Suprapubic skin (tissue), 4 donors: ENCODE data around the gene EYA2. TPM values are rescaled to one million over a fixed set of nuclear protein-coding genes. Genes with fewer than 3 reads are reported as not detected.

Experiments used
- DNase-seq, 2 donors: peaks; one replicate each; pipeline ENCODE4 v3.0.0-alpha.2; 2019; ENCODE audit warnings: low spot score in 2 of 2
- H3K27ac ChIP-seq: fragments of 200-600 bp; sonication (generic); one replicate; pipeline ENCODE4 v1.5.1; 2019
- H3K27me3 ChIP-seq: fragments of 200-600 bp; sonication (generic); one replicate; pipeline ENCODE4 v1.5.1; 2019
- H3K36me3 ChIP-seq: fragments of 200-600 bp; sonication (generic); one replicate; pipeline ENCODE4 v1.5.1; 2019
- H3K4me1 ChIP-seq: fragments of 200-600 bp; sonication (generic); one replicate; pipeline ENCODE4 v1.5.1; 2019
- H3K4me3 ChIP-seq: fragments of 200-600 bp; sonication (generic); one replicate; pipeline ENCODE4 v1.5.1; 2019; ENCODE audit warnings: mild to moderate bottlenecking
- H3K9me3 ChIP-seq: fragments of 200-600 bp; sonication (generic); one replicate; pipeline ENCODE4 v1.5.1; 2019
- CTCF ChIP-seq, 2 donors: fragments of 200-600 bp in 1 of 2; fragments of 450-650 bp in 1 of 2; sonication (generic) in 1 of 2; IDR thresholded peaks; one replicate each; pipeline ENCODE4 v1.5.1; 2016 to 2019; ENCODE audit warnings: antibody characterized with exemption in 2 of 2, mild to moderate bottlenecking in 1 of 2, moderate library complexity in 1 of 2
- EP300 ChIP-seq: sonication (generic); formaldehyde crosslinking; IDR thresholded peaks from one replicate; pipeline ENCODE4 v1.6.1; 2017; ENCODE audit warnings: antibody characterized with exemption
- POLR2A ChIP-seq, 2 donors: fragments of 450-650 bp; IDR thresholded peaks; one replicate each; pipeline ENCODE4 v1.6.1; 2017; ENCODE audit warnings: antibody characterized with exemption in 2 of 2, mild to moderate bottlenecking in 2 of 2, moderate library complexity in 2 of 2
- POLR2AphosphoS5 ChIP-seq, 3 donors: sonication (generic); formaldehyde crosslinking; IDR thresholded peaks; one replicate each; pipeline ENCODE4 v1.6.1; 2017; ENCODE audit warnings: antibody characterized with exemption in 3 of 3
- WGBS: methylation state at CpG from one replicate; pipeline ENCODE4 v1.1.5; 2018; 5-methylcytosine and 5-hydroxymethylcytosine counted together
- total RNA-seq, 4 donors: library from RNA; depleted of rRNA; stranded (reverse); fragments of >200 nt; gene quantifications; one replicate each; pipeline ENCODE4 v1.1.0, GENCODE V29; 2016

Gene EYA2
- total RNA-seq, 4 donors from 2014 or later, result 2.3 to 4.0 (median 3.3) TPM

- H3K4me3 ChIP-seq, result no peak overlapping the region
- DNase-seq, result no peak
- no peak overlapping the region for H3K27ac ChIP-seq
- 74% methylated on average over 14 of the region's 14 CpGs for WGBS
- no peaks in the 10 kb centered on the region for H3K9me3 ChIP-seq
- no peaks in the 10 kb centered on the region for H3K4me1 ChIP-seq
- H3K36me3 ChIP-seq, result peaks cover 2% of the 10 kb centered on the region
- no peak for TF ChIP-seq POLR2A (IDR thresholded peaks at IDR 0.05)
- TF ChIP-seq POLR2AphosphoS5 (IDR thresholded peaks at IDR 0.05), result no peak
- TF ChIP-seq CTCF (IDR thresholded peaks at IDR 0.05), result no peak
- TF ChIP-seq EP300, result no peak
- no peaks in the 10 kb centered on the region for H3K27me3 ChIP-seq
These were observed 113.4 kb downstream of the EYA2 start for GRCh38 chr20:47007826-47008655.

- WGBS, result 85% methylated on average over 7 of the region's 7 CpGs
- H3K9me3 ChIP-seq, result no peaks in the 10 kb centered on the region
These were observed 114.3 kb downstream of the EYA2 start for GRCh38 chr20:47008842-47009518.

GRCh38 chr20:47009784-47010183 lies 115.1 kb downstream of the EYA2 start:
- no peak overlapping the region for H3K4me3 ChIP-seq
- H3K27me3 ChIP-seq, result no peaks in the 10 kb centered on the region
- TF ChIP-seq POLR2AphosphoS5 (IDR thresholded peaks at IDR 0.05) (no peak), EP300 (no peak), CTCF (IDR thresholded peaks at IDR 0.05) (no peak), POLR2A (IDR thresholded peaks at IDR 0.05) (no peak)
- H3K9me3 ChIP-seq, result no peaks in the 10 kb centered on the region
- no peak overlapping the region for H3K27ac ChIP-seq
- H3K4me1 ChIP-seq, result no peaks in the 10 kb centered on the region
- DNase-seq, result no peak
- H3K36me3 ChIP-seq, result peaks cover 2% of the 10 kb centered on the region

More at GRCh38 chr20:47008842-47009518, 114.3 kb downstream of the EYA2 start:
- Histone ChIP-seq H3K27ac (no peak overlapping the region), H3K4me1 (no peaks in the 10 kb centered on the region), H3K27me3 (no peaks in the 10 kb centered on the region), H3K36me3 (peaks cover 2% of the 10 kb centered on the region), H3K4me3 (no peak overlapping the region)
- DNase-seq, result no peak
- TF ChIP-seq POLR2AphosphoS5 (IDR thresholded peaks at IDR 0.05) (no peak), POLR2A (IDR thresholded peaks at IDR 0.05) (no peak), CTCF (IDR thresholded peaks at IDR 0.05) (no peak), EP300 (no peak)

GRCh38 chr20:47011984-47012383 lies 117.3 kb downstream of the EYA2 start:
- 41% methylated on average over 5 of the region's 5 CpGs for WGBS
- H3K9me3 ChIP-seq, result no peaks in the 10 kb centered on the region
- no peaks in the 10 kb centered on the region for H3K36me3 ChIP-seq
- no peak overlapping the region for H3K27ac ChIP-seq
- no peak for DNase-seq
- H3K4me1 ChIP-seq, result no peaks in the 10 kb centered on the region
- TF ChIP-seq POLR2AphosphoS5 (IDR thresholded peaks at IDR 0.05), result no peak
- TF ChIP-seq CTCF (IDR thresholded peaks at IDR 0.05), result no peak
- TF ChIP-seq EP300, result no peak
- TF ChIP-seq POLR2A (IDR thresholded peaks at IDR 0.05), result no peak
- H3K4me3 ChIP-seq, result no peak overlapping the region
- no peaks in the 10 kb centered on the region for H3K27me3 ChIP-seq

GRCh38 chr20:47013606-47014005 lies 119.0 kb downstream of the EYA2 start:
- H3K4me3 ChIP-seq, result no peak overlapping the region
- H3K4me1 ChIP-seq, result no peaks in the 10 kb centered on the region
- H3K36me3 ChIP-seq, result no peaks in the 10 kb centered on the region
- no peaks in the 10 kb centered on the region for H3K9me3 ChIP-seq
- no peak overlapping the region for H3K27ac ChIP-seq
- TF ChIP-seq POLR2A (IDR thresholded peaks at IDR 0.05) (no peak), POLR2AphosphoS5 (IDR thresholded peaks at IDR 0.05) (no peak), EP300 (no peak), CTCF (IDR thresholded peaks at IDR 0.05) (no peak)
- WGBS, result 95% methylated on average over 8 of the region's 8 CpGs
- DNase-seq, result no peak
- H3K27me3 ChIP-seq, result no peaks in the 10 kb centered on the region
